Adipocyte (in vitro differentiated cells): ENCODE measurements around the gene GZMB.

Experiments
- DNase-seq: peaks from one replicate; pipeline ENCODE4 v3.0.0-alpha.2; 2015; ENCODE audit warnings: low read depth
- H3K27me3 ChIP-seq: replicated peaks from 2 replicates; pipeline ENCODE4 v1.7.0; 2013; ENCODE audit warnings: mild to moderate bottlenecking, low read length, moderate library complexity; ENCODE audit not compliant: control insufficient read depth, insufficient read depth
- H3K36me3 ChIP-seq: 2 replicates; pipeline ENCODE4 v1.7.0; 2013; ENCODE audit warnings: low read length, mild to moderate bottlenecking, moderate library complexity; ENCODE audit not compliant: control insufficient read depth, insufficient read depth, severe bottlenecking
- H3K4me1 ChIP-seq: 2 replicates; pipeline ENCODE4 v1.7.0; 2013; ENCODE audit warnings: mild to moderate bottlenecking, low read length, moderate library complexity; ENCODE audit not compliant: control insufficient read depth, insufficient read depth
- H3K4me3 ChIP-seq: 2 replicates; pipeline ENCODE4 v1.7.0; 2013; ENCODE audit warnings: mild to moderate bottlenecking, low read length, moderate library complexity
- H3K9ac ChIP-seq: 2 replicates; pipeline ENCODE4 v1.7.0; 2013; ENCODE audit warnings: mild to moderate bottlenecking, low read length, moderate library complexity
- H3K9me3 ChIP-seq: 2 replicates; pipeline ENCODE4 v1.7.0; 2013; ENCODE audit warnings: mild to moderate bottlenecking, low read length, moderate library complexity; ENCODE audit not compliant: control insufficient read depth

Gene GZMB

GRCh38 chr14:24630872-24631477, 3.0 kb downstream of the GZMB start:
- Histone ChIP-seq H3K36me3 (no peaks in the 10 kb centered on the region), H3K9me3 (no peaks in the 10 kb centered on the region), H3K9ac (no peak overlapping the region), H3K4me1 (no peaks in the 10 kb centered on the region), H3K4me3 (no peak overlapping the region), H3K27me3 (peaks cover 5% of the 10 kb centered on the region)
- DNase-seq: peak; percentile 69

- H3K9me3 ChIP-seq: no peaks in the 10 kb centered on the region
- H3K9ac ChIP-seq: no peak overlapping the region
- DNase-seq: no peak
These were observed 3.7 kb downstream of the GZMB start for GRCh38 chr14:24630087-24630871.

GRCh38 chr14:24629521-24629920, 4.5 kb downstream of the GZMB start:
- Histone ChIP-seq H3K9me3 (no peaks in the 10 kb centered on the region), H3K9ac (no peak overlapping the region), H3K4me1 (no peaks in the 10 kb centered on the region), H3K27me3 (peaks cover 5% of the 10 kb centered on the region), H3K4me3 (no peak overlapping the region), H3K36me3 (no peaks in the 10 kb centered on the region)
- no peak for DNase-seq

More at GRCh38 chr14:24630087-24630871, 3.7 kb downstream of the GZMB start:
- H3K36me3 ChIP-seq: no peaks in the 10 kb centered on the region
- H3K4me1 ChIP-seq: no peaks in the 10 kb centered on the region
- no peak overlapping the region for H3K4me3 ChIP-seq
- H3K27me3 ChIP-seq: peaks cover 5% of the 10 kb centered on the region

- H3K27me3 ChIP-seq: no peaks in the 10 kb centered on the region
- H3K4me1 ChIP-seq: no peaks in the 10 kb centered on the region
- no peak overlapping the region for H3K4me3 ChIP-seq
- no peaks in the 10 kb centered on the region for H3K9me3 ChIP-seq
- no peaks in the 10 kb centered on the region for H3K36me3 ChIP-seq
- DNase-seq: no peak
- no peak overlapping the region for H3K9ac ChIP-seq
These were observed 20.2 kb downstream of the GZMB start for GRCh38 chr14:24613747-24614146.

- no peak overlapping the region for H3K9ac ChIP-seq
- H3K27me3 ChIP-seq: no peaks in the 10 kb centered on the region
These were observed 20.7 kb downstream of the GZMB start for GRCh38 chr14:24613241-24613640.

GRCh38 chr14:24612196-24612595, 21.8 kb downstream of the GZMB start:
- no peak overlapping the region for H3K4me3 ChIP-seq
- no peaks in the 10 kb centered on the region for H3K36me3 ChIP-seq
- no peaks in the 10 kb centered on the region for H3K4me1 ChIP-seq
- H3K9me3 ChIP-seq: no peaks in the 10 kb centered on the region
- DNase-seq: no peak
- no peak overlapping the region for H3K9ac ChIP-seq
- H3K27me3 ChIP-seq: no peaks in the 10 kb centered on the region

More at GRCh38 chr14:24613241-24613640, 20.7 kb downstream of the GZMB start:
- no peak for DNase-seq
- H3K9me3 ChIP-seq: no peaks in the 10 kb centered on the region
- no peaks in the 10 kb centered on the region for H3K4me1 ChIP-seq
- no peak overlapping the region for H3K4me3 ChIP-seq
- H3K36me3 ChIP-seq: no peaks in the 10 kb centered on the region

- DNase-seq: no peak
- no peak within 1 kb of the TSS for H3K9ac ChIP-seq
These were observed 24.2 kb downstream of the GZMB start, which contains the start of gene GZMH for GRCh38 chr14:24609655-24610344. Gene GZMH, minus strand, starts transcription at chr14:24609685. Its CDS starts 72 bp downstream, at chr14:24609613.

GRCh38 chr14:24607635-24608514, 26.1 kb downstream of the GZMB start:
- Histone ChIP-seq H3K4me3 (no peak overlapping the region), H3K9me3 (no peaks in the 10 kb centered on the region), H3K4me1 (no peaks in the 10 kb centered on the region), H3K9ac (no peak overlapping the region), H3K36me3 (no peaks in the 10 kb centered on the region), H3K27me3 (no peaks in the 10 kb centered on the region)
- no peak for DNase-seq

More at GRCh38 chr14:24609655-24610344, 24.2 kb downstream of the GZMB start, which contains the start of gene GZMH:
- H3K4me3 ChIP-seq: no peak within 1 kb of the TSS
- H3K4me1 ChIP-seq: no peaks in the 10 kb centered on the region
- no peaks in the 10 kb centered on the region for H3K9me3 ChIP-seq
- no peaks in the 10 kb centered on the region for H3K27me3 ChIP-seq
- no peaks in the 10 kb centered on the region for H3K36me3 ChIP-seq

GRCh38 chr14:24607081-24607480, 26.9 kb downstream of the GZMB start:
- H3K9ac ChIP-seq: no peak overlapping the region
- no peaks in the 10 kb centered on the region for H3K36me3 ChIP-seq
- no peak overlapping the region for H3K4me3 ChIP-seq
- DNase-seq: no peak
- H3K9me3 ChIP-seq: no peaks in the 10 kb centered on the region
- H3K27me3 ChIP-seq: no peaks in the 10 kb centered on the region
- no peaks in the 10 kb centered on the region for H3K4me1 ChIP-seq

- no peaks in the 10 kb centered on the region for H3K27me3 ChIP-seq
- H3K36me3 ChIP-seq: no peaks in the 10 kb centered on the region
- no peak for DNase-seq
- H3K9me3 ChIP-seq: no peaks in the 10 kb centered on the region
- no peaks in the 10 kb centered on the region for H3K4me1 ChIP-seq
- no peak overlapping the region for H3K9ac ChIP-seq
- H3K4me3 ChIP-seq: no peak overlapping the region
These were observed 27.7 kb downstream of the GZMB start for GRCh38 chr14:24606297-24606696.
